Heart left ventricle (tissue), 16 donors: ENCODE results near the gene CMKLR1. TPM values are rescaled to one million over a fixed set of nuclear protein-coding genes. Genes with fewer than 3 reads are reported as not detected.
A peak's percentile ranks its signal among the peaks of the same experiment; 100 is the strongest.

Experiments used
- ATAC-seq, 4 donors: fragments of 200-7000 bp; cut with Tn5 transposase; one replicate each; pipeline ENCODE4 v1.9.1; 2020 to 2022; ENCODE audit warnings: moderate library complexity in 4 of 4, mild to moderate bottlenecking in 3 of 4, moderate number of reproducible peaks in 1 of 4
- DNase-seq, 5 donors: peaks; one replicate each; pipeline ENCODE4 v3.0.0-alpha.2; 2020
- H3K27ac ChIP-seq, 12 donors: fragments of 200-600 bp; sonication (generic) in 4 of 12; one replicate each; pipeline versions ENCODE4 v1.5.0 to v1.8.0; 2016 to 2022; ENCODE audit warnings: mild to moderate bottlenecking in 2 of 12
- H3K27me3 ChIP-seq, 9 donors: fragments of 200-600 bp; sonication (generic) in 2 of 9; one replicate each; pipeline versions ENCODE4 v1.5.1 to v1.8.0; 2016 to 2022; ENCODE audit warnings: mild to moderate bottlenecking in 3 of 9
- H3K36me3 ChIP-seq, 9 donors: fragments of 200-600 bp; sonication (generic) in 2 of 9; one replicate each; pipeline versions ENCODE4 v1.5.0 to v1.8.0; 2018 to 2022; ENCODE audit warnings: mild to moderate bottlenecking in 2 of 9
- H3K4me1 ChIP-seq, 12 donors: fragments of 200-600 bp; sonication (generic) in 4 of 12; one replicate each; pipeline versions ENCODE4 v1.5.0 to v1.8.0; 2016 to 2022; ENCODE audit warnings: mild to moderate bottlenecking in 3 of 12
- H3K4me3 ChIP-seq, 12 donors: fragments of 200-600 bp; sonication (generic) in 4 of 12; one replicate each; pipeline versions ENCODE4 v1.5.0 to v1.8.0; 2017 to 2022; ENCODE audit warnings: mild to moderate bottlenecking in 9 of 12, moderate library complexity in 4 of 12
- H3K9me3 ChIP-seq, 12 donors: fragments of 200-600 bp; sonication (generic) in 4 of 12; one replicate each; pipeline versions ENCODE4 v1.5.0 to v1.8.0; 2016 to 2022; ENCODE audit warnings: mild to moderate bottlenecking in 1 of 12
- POLR2A ChIP-seq, 2 donors: fragments of 450-650 bp; IDR thresholded peaks; one replicate each; pipeline ENCODE4 v1.6.1; 2017; ENCODE audit warnings: antibody characterized with exemption in 2 of 2, mild to moderate bottlenecking in 2 of 2, moderate library complexity in 2 of 2
- WGBS, 4 donors: extraction: QIAGEN DNeasy Blood & Tissue Kit in 2 of 4; methylation state at CpG; one replicate each; pipeline versions ENCODE4 v1.1.5 to v1.1.7; 2013 to 2018; 5-methylcytosine and 5-hydroxymethylcytosine counted together
- intact Hi-C, 10 donors: fragments of 100-400 bp; cut with DNase I; formaldehyde crosslinking; loops; one replicate each; pipeline versions ENCODE4 v1.11.1 to v1.14.2; 2022
- polyA plus RNA-seq, 2 donors: library from polyadenylated mRNA; stranded (reverse); fragments of 200-250 nt; gene quantifications; one replicate each; pipeline ENCODE4 v1.2.3, GENCODE V29; 2013
- total RNA-seq, 9 donors: library from RNA; depleted of rRNA in 2 of 9; stranded (reverse); fragments of >200 nt in 2 of 9; fragmentation: NEBNext Ultra II Directional in 3 of 9; extraction: Animal tissue kit (Norgen Biotek cat#: 25700) in 3 of 9; gene quantifications; one replicate each; pipeline versions ENCODE4 v1.1.0 to v1.2.4, GENCODE V29; 2016 to 2023
- TF ChIP-seq, protein P1 (sequence below), 12 donors: fragments of 200-600 bp; sonication (generic) in 4 of 12; IDR thresholded peaks; one replicate each; pipeline versions ENCODE4 v1.5.0 to v1.8.0; 2018 to 2022; ENCODE audit warnings: antibody characterized with exemption in 12 of 12, mild to moderate bottlenecking in 5 of 12
- donor health status: ischemic (EF 13 %, LVEDD 7.1; RV severe dilation, severe dysfunction).
- donor health status: healthy with polysubstance abuse.
- donor health status: DM: no; HTN: yes; CAD: no.
- donor health status: DM: no; HTN: no; CAD: no.
- donor health status: ischemic (EF 25% LVEDD 6.9; RV normal size, moderate dysfunction).
- donor health status: ischemic (EF 25% LVEDD 5.7; RV mildly dilated, moderate dysfunction).
- donor health status: healthy.
- donor health status: DM: yes; HTN: yes; CAD: no.
- donor health status: ischemic (EF 35%, LVEDD 5.7; RV mildly dilated, moderate dysfunction).
- donor health status: nonischemic (EF 11% LVEDD 7.7; RV severe dilation, severe dysfunction).
- donor health status: DM: yes; HTN: yes; CAD: no.
- donor health status: PGD.
- donor health status: ischemic (EF 29% LVEDD 5.4; RV normal size, mild dysfunction).
- donor health status: nonischemic (EF 23%, LVEDD 6.1; RV moderate dilation, normal function).

Gene CMKLR1
- total and polyA plus RNA-seq, 11 donors: 2.0 to 47.3 (median 7.0) TPM

DNA sequence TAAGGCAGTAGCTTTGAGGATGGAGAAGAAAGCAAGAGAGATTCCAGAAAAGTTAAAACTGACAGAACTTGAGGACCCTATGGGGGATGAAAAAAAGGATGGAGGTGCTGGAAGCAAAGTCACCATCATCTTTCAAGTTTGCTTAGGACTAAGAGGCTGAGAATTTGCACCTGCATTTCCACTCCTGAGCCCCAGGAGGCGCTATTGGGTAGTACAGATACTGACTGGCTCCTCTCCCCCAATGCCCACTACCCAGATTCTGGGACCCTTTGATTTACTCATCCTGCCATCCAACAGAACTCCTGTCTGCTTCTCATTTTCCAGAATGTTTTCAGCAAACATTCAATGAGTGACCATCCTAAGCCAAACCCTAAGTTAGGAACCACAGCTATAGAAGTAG, 34.0 kb upstream of the CMKLR1 start:
- Histone ChIP-seq H3K36me3 (no peaks in the 10 kb centered on the region), H3K27ac (no peak overlapping the region), H3K4me1 (peaks cover 0 to 5% (median 0%) of the 10 kb centered on the region in 12 donors), H3K27me3 (no peaks in the 10 kb centered on the region), H3K9me3 (peaks cover 0 to 41% (median 16%) of the 10 kb centered on the region in 12 donors), H3K4me3 (no peak overlapping the region)
- ATAC-seq (no peak), DNase-seq (no peak)
- TF ChIP-seq, protein P1, sequence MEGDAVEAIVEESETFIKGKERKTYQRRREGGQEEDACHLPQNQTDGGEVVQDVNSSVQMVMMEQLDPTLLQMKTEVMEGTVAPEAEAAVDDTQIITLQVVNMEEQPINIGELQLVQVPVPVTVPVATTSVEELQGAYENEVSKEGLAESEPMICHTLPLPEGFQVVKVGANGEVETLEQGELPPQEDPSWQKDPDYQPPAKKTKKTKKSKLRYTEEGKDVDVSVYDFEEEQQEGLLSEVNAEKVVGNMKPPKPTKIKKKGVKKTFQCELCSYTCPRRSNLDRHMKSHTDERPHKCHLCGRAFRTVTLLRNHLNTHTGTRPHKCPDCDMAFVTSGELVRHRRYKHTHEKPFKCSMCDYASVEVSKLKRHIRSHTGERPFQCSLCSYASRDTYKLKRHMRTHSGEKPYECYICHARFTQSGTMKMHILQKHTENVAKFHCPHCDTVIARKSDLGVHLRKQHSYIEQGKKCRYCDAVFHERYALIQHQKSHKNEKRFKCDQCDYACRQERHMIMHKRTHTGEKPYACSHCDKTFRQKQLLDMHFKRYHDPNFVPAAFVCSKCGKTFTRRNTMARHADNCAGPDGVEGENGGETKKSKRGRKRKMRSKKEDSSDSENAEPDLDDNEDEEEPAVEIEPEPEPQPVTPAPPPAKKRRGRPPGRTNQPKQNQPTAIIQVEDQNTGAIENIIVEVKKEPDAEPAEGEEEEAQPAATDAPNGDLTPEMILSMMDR (IDR thresholded peaks at IDR 0.05): peak in 3 of 12 donors; percentile 4 to 19 (median 6)
- no peak for TF ChIP-seq POLR2A (IDR thresholded peaks at IDR 0.05)
- 6 to 24% (median 19%) methylated on average over 1 of the region's 1 CpG for WGBS, 4 donors
- intact Hi-C loops: no loop called here

DNA sequence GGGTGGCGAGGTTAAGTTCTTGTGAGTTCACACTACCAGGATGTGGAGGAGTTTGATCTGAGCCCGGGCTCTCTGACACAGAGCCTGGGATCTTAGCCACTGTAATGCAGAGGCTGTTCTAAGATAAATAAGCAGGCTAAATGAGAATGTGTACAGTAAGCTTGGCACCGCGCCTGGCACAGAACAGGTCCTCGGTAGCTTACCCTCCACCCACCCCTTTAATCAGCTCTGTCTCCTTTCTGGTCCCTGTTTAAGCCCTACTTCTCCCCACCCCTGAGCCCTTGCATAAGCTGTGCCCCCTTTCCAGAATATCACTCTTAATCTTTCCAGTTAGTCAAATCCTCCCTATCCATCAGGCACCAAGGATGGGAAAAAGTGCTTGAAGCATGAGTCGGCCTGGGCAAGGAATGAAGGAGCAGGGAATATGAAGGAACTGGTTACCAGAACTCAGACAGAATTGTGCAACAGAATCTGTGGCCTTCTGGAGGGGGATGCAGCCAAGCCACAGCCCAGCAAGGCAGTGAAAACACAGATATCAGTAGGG, 32.8 kb upstream of the CMKLR1 start:
- ATAC-seq (peak in 3 of 4 donors; percentile 31 to 59 (median 58)), DNase-seq (no peak)

DNA sequence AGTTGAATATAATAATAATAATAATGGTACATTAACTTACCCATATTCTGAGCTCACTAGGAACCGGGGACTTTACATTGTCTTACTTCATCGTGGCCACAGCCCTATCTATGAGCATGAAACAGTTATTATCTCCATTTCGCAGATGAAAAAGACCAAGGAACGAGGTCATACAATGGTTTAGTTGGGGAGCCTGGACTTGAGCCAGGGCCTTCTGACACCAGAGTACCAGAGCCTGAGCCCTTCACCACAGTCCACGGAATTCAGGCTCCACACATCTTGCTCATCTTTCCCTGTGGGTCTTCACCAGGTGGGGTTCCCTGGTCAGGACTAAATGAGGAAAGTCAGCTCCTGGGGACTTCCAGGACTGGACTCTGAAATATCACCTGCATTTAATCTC, 31.3 kb upstream of the CMKLR1 start:
- 71 to 83% (median 77%) methylated on average over 5 of the region's 5 CpGs for WGBS, 4 donors
- intact Hi-C loops: no loop called here
- Histone ChIP-seq H3K27me3 (no peaks in the 10 kb centered on the region), H3K4me3 (no peak overlapping the region), H3K4me1 (peaks cover 0 to 10% (median 0%) of the 10 kb centered on the region in 12 donors), H3K36me3 (no peaks in the 10 kb centered on the region), H3K9me3 (peaks cover 0 to 17% (median 12%) of the 10 kb centered on the region in 12 donors), H3K27ac (no peak overlapping the region)
- no peak for ATAC-seq
- TF ChIP-seq, protein P1 (IDR thresholded peaks at IDR 0.05): no peak
- TF ChIP-seq POLR2A (IDR thresholded peaks at IDR 0.05): no peak
- no peak for DNase-seq

More for the DNA sequence above, 32.8 kb upstream of the CMKLR1 start:
- peaks cover 0 to 10% (median 0%) of the 10 kb centered on the region in 12 donors for H3K4me1 ChIP-seq
- H3K9me3 ChIP-seq: peaks cover 0 to 28% (median 15%) of the 10 kb centered on the region in 12 donors
- no peak overlapping the region for H3K27ac ChIP-seq
- intact Hi-C loops: no loop called here
- TF ChIP-seq, protein P1 (IDR thresholded peaks at IDR 0.05): no peak
- no peak for TF ChIP-seq POLR2A (IDR thresholded peaks at IDR 0.05)
- H3K36me3 ChIP-seq: no peaks in the 10 kb centered on the region
- WGBS, 4 donors: 39 to 61% (median 58%) methylated on average over 6 of the region's 6 CpGs
- H3K4me3 ChIP-seq: no peak overlapping the region
- no peaks in the 10 kb centered on the region for H3K27me3 ChIP-seq

- no peak for ATAC-seq
- intact Hi-C loops: no loop called here
- no peak for TF ChIP-seq POLR2A (IDR thresholded peaks at IDR 0.05)
- TF ChIP-seq, protein P1 (IDR thresholded peaks at IDR 0.05): no peak
Measured at GRCh38 chr12:108369736-108370396, 30.8 kb upstream of the CMKLR1 start.

More at GRCh38 chr12:108369736-108370396, 30.8 kb upstream of the CMKLR1 start:
- peaks cover 0 to 17% (median 11%) of the 10 kb centered on the region in 12 donors for H3K9me3 ChIP-seq
- H3K4me1 ChIP-seq: peaks cover 0 to 10% (median 0%) of the 10 kb centered on the region in 12 donors
- no peak overlapping the region for H3K27ac ChIP-seq
- 80 to 91% (median 86%) methylated on average over 5 of the region's 5 CpGs for WGBS, 4 donors
- no peak for DNase-seq
- no peak overlapping the region for H3K4me3 ChIP-seq
- H3K27me3 ChIP-seq: no peaks in the 10 kb centered on the region
- no peaks in the 10 kb centered on the region for H3K36me3 ChIP-seq
